Liver (tissue), 9 donors: ENCODE measurements around the gene MSLN. TPM values are rescaled to one million over a fixed set of nuclear protein-coding genes. Genes with fewer than 3 reads are reported as not detected.
A peak's percentile ranks its signal among the peaks of the same experiment; 100 is the strongest.

ENCODE experiments used
- DNase-seq: peaks from one replicate; pipeline ENCODE4 v3.0.0-alpha.2; 2017; ENCODE audit warnings: low spot score
- H3K27ac ChIP-seq, 2 donors: one replicate each; pipeline ENCODE4 v1.7.0; 2013; ENCODE audit warnings: inconsistent platforms in 2 of 2, low read length in 2 of 2, control low read depth in 1 of 2, low read depth in 1 of 2, mild to moderate bottlenecking in 1 of 2
- H3K27me3 ChIP-seq, 4 donors: one replicate each; pipeline versions ENCODE4 v1.6.1 to v1.7.0; 2013; ENCODE audit warnings: low read length in 3 of 4, inconsistent platforms in 1 of 4, mild to moderate bottlenecking in 1 of 4, moderate library complexity in 1 of 4; ENCODE audit not compliant: control insufficient read depth in 4 of 4, insufficient read depth in 4 of 4
- H3K36me3 ChIP-seq, 4 donors: one replicate each; pipeline versions ENCODE4 v1.6.1 to v1.7.0; 2013; ENCODE audit warnings: low read length in 3 of 4, mild to moderate bottlenecking in 3 of 4, low read depth in 1 of 4, moderate library complexity in 1 of 4; ENCODE audit not compliant: control insufficient read depth in 4 of 4, insufficient read depth in 3 of 4
- H3K4me1 ChIP-seq, 4 donors: one replicate each; pipeline versions ENCODE4 v1.6.1 to v1.7.0; 2013; ENCODE audit warnings: low read length in 3 of 4, mild to moderate bottlenecking in 3 of 4, moderate library complexity in 1 of 4; ENCODE audit not compliant: control insufficient read depth in 4 of 4, insufficient read depth in 4 of 4
- H3K4me3 ChIP-seq, 3 donors: one replicate each; pipeline versions ENCODE4 v1.6.1 to v1.7.0; 2013; ENCODE audit warnings: low read length in 3 of 3, control low read depth in 1 of 3, low read depth in 1 of 3, mild to moderate bottlenecking in 1 of 3
- H3K9ac ChIP-seq, 2 donors: one replicate each; pipeline ENCODE4 v1.7.0; 2013; ENCODE audit warnings: low read length in 2 of 2, mild to moderate bottlenecking in 2 of 2, moderate library complexity in 2 of 2, control low read depth in 1 of 2, low read depth in 1 of 2
- H3K9me3 ChIP-seq, 4 donors: one replicate each; pipeline versions ENCODE4 v1.6.1 to v1.7.0; 2013; ENCODE audit warnings: low read length in 3 of 4; ENCODE audit not compliant: control insufficient read depth in 4 of 4
- EGR1 ChIP-seq, 2 donors: IDR thresholded peaks; 2 replicates each; pipeline ENCODE4 v1.6.1; 2016 to 2018; ENCODE audit warnings: antibody characterized with exemption in 2 of 2, low read depth in 2 of 2
- FOXA1 ChIP-seq: IDR thresholded peaks from 2 replicates; pipeline ENCODE4 v1.6.1; 2016; ENCODE audit warnings: antibody characterized with exemption
- GABPA ChIP-seq, 2 donors: IDR thresholded peaks in 1 of 2; conservative IDR thresholded peaks in 1 of 2; 2 replicates each; pipeline ENCODE4 v1.6.1; 2016; ENCODE audit warnings: antibody characterized with exemption in 2 of 2, mild to moderate bottlenecking in 1 of 2, moderate library complexity in 1 of 2
- HNF4A ChIP-seq, 2 donors: conservative IDR thresholded peaks; 2 replicates each; pipeline ENCODE4 v1.6.1; 2016; ENCODE audit warnings: antibody characterized with exemption in 2 of 2, mild to moderate bottlenecking in 2 of 2
- HNF4G ChIP-seq: IDR thresholded peaks from 2 replicates; pipeline ENCODE4 v1.6.1; 2016; ENCODE audit warnings: antibody characterized with exemption
- JUND ChIP-seq, 2 donors: IDR thresholded peaks; 2 replicates each; pipeline ENCODE4 v1.6.1; 2016; ENCODE audit warnings: antibody characterized with exemption in 2 of 2
- NR2F2 ChIP-seq: IDR thresholded peaks from 2 replicates; pipeline ENCODE4 v1.6.1; 2016; ENCODE audit warnings: antibody characterized with exemption
- RAD21 ChIP-seq, 2 donors: IDR thresholded peaks; 2 replicates each; pipeline ENCODE4 v1.6.1; 2016; ENCODE audit warnings: antibody characterized with exemption in 2 of 2, mild to moderate bottlenecking in 2 of 2
- REST ChIP-seq: IDR thresholded peaks from 2 replicates; pipeline ENCODE4 v1.6.1; 2016; ENCODE audit warnings: antibody characterized with exemption, mild to moderate bottlenecking
- RXRA ChIP-seq, 2 donors: IDR thresholded peaks; 2 replicates each; pipeline ENCODE4 v1.6.1; 2017 to 2018; ENCODE audit warnings: antibody characterized with exemption in 2 of 2, mild to moderate bottlenecking in 1 of 2
- SP1 ChIP-seq: IDR thresholded peaks from 2 replicates; pipeline ENCODE4 v1.6.1; 2018; ENCODE audit warnings: antibody characterized with exemption, mild to moderate bottlenecking
- TAF1 ChIP-seq: conservative IDR thresholded peaks from 2 replicates; pipeline ENCODE4 v1.6.1; 2016; ENCODE audit warnings: antibody characterized with exemption, mild to moderate bottlenecking
- YY1 ChIP-seq: IDR thresholded peaks from 2 replicates; pipeline ENCODE4 v1.6.1; 2016; ENCODE audit warnings: antibody characterized with exemption, mild to moderate bottlenecking
- WGBS: extraction: QIAGEN DNeasy Blood & Tissue Kit; methylation state at CpG from one replicate; pipeline ENCODE4 v1.1.7; 2013; 5-methylcytosine and 5-hydroxymethylcytosine counted together
- polyA plus RNA-seq, 2 donors: library from polyadenylated mRNA; stranded (reverse) in 1 of 2; unstranded in 1 of 2; fragments of 200-250 nt in 1 of 2; fragments of >200 nt in 1 of 2; fragmentation: Nextera tagmentation in 1 of 2; extraction: Ambion mirVana in 1 of 2; gene quantifications; one replicate each; pipeline versions ENCODE4 v1.2.1 to v1.2.3, GENCODE V29; 2013 to 2015
- total RNA-seq, 2 donors: library from RNA; depleted of rRNA; stranded (reverse); fragments of >200 nt; gene quantifications; one replicate each; pipeline ENCODE4 v1.2.3, GENCODE V29; 2014
- TF ChIP-seq, protein P1 (sequence below): fragments of 150-350 bp; IDR thresholded peaks from 2 replicates; pipeline ENCODE4 v1.5.1; 2017; ENCODE audit warnings: improper control_type of control experiment, low read depth, low read length; ENCODE audit not compliant: missing input control
- TF ChIP-seq, protein P2 (sequence below): IDR thresholded peaks from 2 replicates; pipeline ENCODE4 v1.6.1; 2016; ENCODE audit warnings: antibody characterized with exemption
- TF ChIP-seq, protein P3 (sequence below): IDR thresholded peaks from 2 replicates; pipeline ENCODE4 v1.6.1; 2016; ENCODE audit warnings: antibody characterized with exemption
- TF ChIP-seq, protein P4 (sequence below): IDR thresholded peaks from 2 replicates; pipeline ENCODE4 v1.6.1; 2016; ENCODE audit warnings: antibody characterized with exemption
- donor health status: healthy.
- donor health status: healthy.
- donor health status: healthy.
- donor health status: healthy.
- donor health status: healthy.

The MSLN gene
- total and polyA plus RNA-seq, 4 donors = 0.03 to 0.65 (median 0.08) TPM; not detected in 1

GRCh38 chr16:714558-715476, 45.7 kb upstream of the MSLN start, which contains the start of gene METRN:
TSS of gene METRN (plus strand) at chr16:715118. CDS start at chr16:715290, 172 bp downstream.
- DNase-seq = peak; percentile 93
- 7% methylated on average over 108 of the region's 108 CpGs for WGBS
- H3K4me3 ChIP-seq = peak within 1 kb of the TSS in 2 of 3 donors; percentile 60 to 74
- H3K9me3 ChIP-seq = no peaks in the 10 kb centered on the region
- H3K27me3 ChIP-seq = peaks cover 0 to 6% (median 0%) of the 10 kb centered on the region in 4 donors
- H3K36me3 ChIP-seq = peaks cover 0 to 2% (median 0%) of the 10 kb centered on the region in 4 donors
- TF ChIP-seq, protein P1, sequence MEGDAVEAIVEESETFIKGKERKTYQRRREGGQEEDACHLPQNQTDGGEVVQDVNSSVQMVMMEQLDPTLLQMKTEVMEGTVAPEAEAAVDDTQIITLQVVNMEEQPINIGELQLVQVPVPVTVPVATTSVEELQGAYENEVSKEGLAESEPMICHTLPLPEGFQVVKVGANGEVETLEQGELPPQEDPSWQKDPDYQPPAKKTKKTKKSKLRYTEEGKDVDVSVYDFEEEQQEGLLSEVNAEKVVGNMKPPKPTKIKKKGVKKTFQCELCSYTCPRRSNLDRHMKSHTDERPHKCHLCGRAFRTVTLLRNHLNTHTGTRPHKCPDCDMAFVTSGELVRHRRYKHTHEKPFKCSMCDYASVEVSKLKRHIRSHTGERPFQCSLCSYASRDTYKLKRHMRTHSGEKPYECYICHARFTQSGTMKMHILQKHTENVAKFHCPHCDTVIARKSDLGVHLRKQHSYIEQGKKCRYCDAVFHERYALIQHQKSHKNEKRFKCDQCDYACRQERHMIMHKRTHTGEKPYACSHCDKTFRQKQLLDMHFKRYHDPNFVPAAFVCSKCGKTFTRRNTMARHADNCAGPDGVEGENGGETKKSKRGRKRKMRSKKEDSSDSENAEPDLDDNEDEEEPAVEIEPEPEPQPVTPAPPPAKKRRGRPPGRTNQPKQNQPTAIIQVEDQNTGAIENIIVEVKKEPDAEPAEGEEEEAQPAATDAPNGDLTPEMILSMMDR = no peak
- TF ChIP-seq, protein P2, sequence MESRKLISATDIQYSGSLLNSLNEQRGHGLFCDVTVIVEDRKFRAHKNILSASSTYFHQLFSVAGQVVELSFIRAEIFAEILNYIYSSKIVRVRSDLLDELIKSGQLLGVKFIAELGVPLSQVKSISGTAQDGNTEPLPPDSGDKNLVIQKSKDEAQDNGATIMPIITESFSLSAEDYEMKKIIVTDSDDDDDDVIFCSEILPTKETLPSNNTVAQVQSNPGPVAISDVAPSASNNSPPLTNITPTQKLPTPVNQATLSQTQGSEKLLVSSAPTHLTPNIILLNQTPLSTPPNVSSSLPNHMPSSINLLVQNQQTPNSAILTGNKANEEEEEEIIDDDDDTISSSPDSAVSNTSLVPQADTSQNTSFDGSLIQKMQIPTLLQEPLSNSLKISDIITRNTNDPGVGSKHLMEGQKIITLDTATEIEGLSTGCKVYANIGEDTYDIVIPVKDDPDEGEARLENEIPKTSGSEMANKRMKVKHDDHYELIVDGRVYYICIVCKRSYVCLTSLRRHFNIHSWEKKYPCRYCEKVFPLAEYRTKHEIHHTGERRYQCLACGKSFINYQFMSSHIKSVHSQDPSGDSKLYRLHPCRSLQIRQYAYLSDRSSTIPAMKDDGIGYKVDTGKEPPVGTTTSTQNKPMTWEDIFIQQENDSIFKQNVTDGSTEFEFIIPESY = no peak
- no peak for TF ChIP-seq RXRA (IDR thresholded peaks at IDR 0.05)
- TF ChIP-seq RAD21 (IDR thresholded peaks at IDR 0.05) = no peak
- no peak for TF ChIP-seq GABPA (IDR thresholded peaks at IDR 0.05 in 1 of 2, conservative IDR thresholded peaks at IDR 0.05 in 1 of 2)
- no peak for TF ChIP-seq JUND (IDR thresholded peaks at IDR 0.05)
- TF ChIP-seq, protein P3, sequence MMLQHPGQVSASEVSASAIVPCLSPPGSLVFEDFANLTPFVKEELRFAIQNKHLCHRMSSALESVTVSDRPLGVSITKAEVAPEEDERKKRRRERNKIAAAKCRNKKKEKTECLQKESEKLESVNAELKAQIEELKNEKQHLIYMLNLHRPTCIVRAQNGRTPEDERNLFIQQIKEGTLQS = no peak
- TF ChIP-seq HNF4G = no peak
- peaks cover 18 to 30% (median 24%) of the 10 kb centered on the region in 4 donors for H3K4me1 ChIP-seq
- H3K27ac ChIP-seq = no peak within 1 kb of the TSS
- H3K9ac ChIP-seq = no peak within 1 kb of the TSS

- peaks cover 0 to 3% (median 0%) of the 10 kb centered on the region in 4 donors for H3K27me3 ChIP-seq
- H3K9ac ChIP-seq = no peak overlapping the region
- H3K27ac ChIP-seq = no peak overlapping the region
- peak overlapping the region in 2 of 3 donors; percentile 60 to 74 for H3K4me3 ChIP-seq
- H3K9me3 ChIP-seq = no peaks in the 10 kb centered on the region
- DNase-seq = no peak
- peaks cover 0 to 2% (median 0%) of the 10 kb centered on the region in 4 donors for H3K36me3 ChIP-seq
- H3K4me1 ChIP-seq = peaks cover 23 to 38% (median 29%) of the 10 kb centered on the region in 4 donors
- 2% methylated on average over 74 of the region's 74 CpGs for WGBS
- no peak for TF ChIP-seq EGR1 (IDR thresholded peaks at IDR 0.05; ENCODE audit: low read depth in 2 of 2)
Observed at GRCh38 chr16:715477-716199, 44.9 kb upstream of the MSLN start.

GRCh38 chr16:716200-716568, 44.4 kb upstream of the MSLN start:
- H3K9me3 ChIP-seq = no peaks in the 10 kb centered on the region
- DNase-seq = peak; percentile 69
- no peak overlapping the region for H3K9ac ChIP-seq
- H3K27me3 ChIP-seq = no peaks in the 10 kb centered on the region
- 16% methylated on average over 12 of the region's 12 CpGs for WGBS
- H3K27ac ChIP-seq = no peak overlapping the region
- peak overlapping the region in 1 of 3 donors; percentile 74 for H3K4me3 ChIP-seq
- H3K36me3 ChIP-seq = peaks cover 0 to 2% (median 0%) of the 10 kb centered on the region in 4 donors
- peaks cover 22 to 39% (median 30%) of the 10 kb centered on the region in 4 donors for H3K4me1 ChIP-seq
- peak; percentile 35 to 38 for TF ChIP-seq HNF4A (conservative IDR thresholded peaks at IDR 0.05)
- TF ChIP-seq HNF4G = no peak
- no peak for TF ChIP-seq NR2F2
- peak in 1 of 2 donors; percentile 26 for TF ChIP-seq GABPA (IDR thresholded peaks at IDR 0.05 in 1 of 2, conservative IDR thresholded peaks at IDR 0.05 in 1 of 2)
- TF ChIP-seq, protein P4, sequence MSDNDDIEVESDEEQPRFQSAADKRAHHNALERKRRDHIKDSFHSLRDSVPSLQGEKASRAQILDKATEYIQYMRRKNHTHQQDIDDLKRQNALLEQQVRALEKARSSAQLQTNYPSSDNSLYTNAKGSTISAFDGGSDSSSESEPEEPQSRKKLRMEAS = no peak
- no peak for TF ChIP-seq FOXA1
- peak; percentile 53 for TF ChIP-seq SP1
- no peak for TF ChIP-seq TAF1
- TF ChIP-seq JUND (IDR thresholded peaks at IDR 0.05) = no peak
- no peak for TF ChIP-seq EGR1 (IDR thresholded peaks at IDR 0.05; ENCODE audit: low read depth in 2 of 2)
- TF ChIP-seq YY1 = no peak
- no peak for TF ChIP-seq REST
